Keratinocyte (primary cell): ENCODE data around the gene TBC1D4. TPM values are rescaled to one million over a fixed set of nuclear protein-coding genes. Genes with fewer than 3 reads are reported as not detected.

Experiments used
- DNase-seq: peaks from one replicate; pipeline ENCODE4 v3.0.0-alpha.2; 2011; ENCODE audit warnings: low read depth, missing footprints, low spot score
- FAIRE-seq: peaks from 2 replicates; lab custom pipeline; 2011; peaks lifted over from hg19 to GRCh38; lab: Jason Lieb, UNC
- H2AFZ ChIP-seq: 2 replicates; pipeline ENCODE4 v1.6.0; 2012; ENCODE audit warnings: low read length, control low read depth, inconsistent platforms; ENCODE audit not compliant: control insufficient read depth
- H3K27ac ChIP-seq: 2 replicates; pipeline ENCODE4 v1.5.1; 2011; ENCODE audit warnings: low read length; ENCODE audit not compliant: control insufficient read depth, insufficient read depth
- H3K27me3 ChIP-seq: 3 replicates; pipeline ENCODE4 v1.6.0; 2011; ENCODE audit warnings: low read length; ENCODE audit not compliant: control insufficient read depth, insufficient read depth; ENCODE audit errors: extremely low read depth
- H3K36me3 ChIP-seq, 2 experiments: 2 replicates in 1 of 2; 3 replicates in 1 of 2; pipeline ENCODE4 v1.5.1; 2011; ENCODE audit warnings: low read length in 2 of 2, mild to moderate bottlenecking in 1 of 2; ENCODE audit not compliant: control insufficient read depth in 2 of 2, insufficient read depth in 2 of 2; ENCODE audit errors: extremely low read depth in 1 of 2
- H3K4me1 ChIP-seq: 3 replicates; pipeline ENCODE4 v1.5.1; 2011; ENCODE audit warnings: low read length; ENCODE audit not compliant: control insufficient read depth, insufficient read depth; ENCODE audit errors: extremely low read depth
- H3K4me2 ChIP-seq: 3 replicates; pipeline ENCODE4 v1.6.0; 2011; ENCODE audit warnings: low read depth, low read length; ENCODE audit not compliant: control insufficient read depth, insufficient read depth; ENCODE audit errors: extremely low read depth
- H3K4me3 ChIP-seq, 3 experiments: fragments of 200-600 bp in 1 of 3; sonication (generic) in 1 of 3; 2 replicates in 2 of 3; 3 replicates in 1 of 3; pipeline ENCODE4 v1.5.1; 2011 to 2016; ENCODE audit warnings: low read length in 3 of 3, mild to moderate bottlenecking in 3 of 3, control low read depth in 2 of 3, inconsistent platforms in 1 of 3, low read depth in 1 of 3, mixed read lengths in 1 of 3, mixed run types in 1 of 3, moderate library complexity in 1 of 3; ENCODE audit not compliant: control insufficient read depth in 2 of 3, insufficient read depth in 2 of 3; ENCODE audit errors: extremely low read depth in 1 of 3
- H3K79me2 ChIP-seq: 2 replicates; pipeline ENCODE4 v1.6.0; 2012; ENCODE audit warnings: low read length; ENCODE audit not compliant: control insufficient read depth, insufficient read depth
- H3K9ac ChIP-seq: 3 replicates; pipeline ENCODE4 v1.6.0; 2011; ENCODE audit warnings: low read length; ENCODE audit not compliant: control insufficient read depth, insufficient read depth; ENCODE audit errors: extremely low read depth
- H3K9me1 ChIP-seq: 3 replicates; pipeline ENCODE4 v1.6.0; 2011; ENCODE audit warnings: low read length; ENCODE audit not compliant: control insufficient read depth, insufficient read depth; ENCODE audit errors: extremely low read depth
- H3K9me3 ChIP-seq: 2 replicates; pipeline ENCODE4 v1.5.1; 2012; ENCODE audit warnings: low read depth, low read length; ENCODE audit not compliant: control insufficient read depth
- H4K20me1 ChIP-seq: 3 replicates; pipeline ENCODE4 v1.6.0; 2011; ENCODE audit warnings: low read length; ENCODE audit not compliant: control insufficient read depth, insufficient read depth; ENCODE audit errors: extremely low read depth
- EZH2 ChIP-seq: IDR thresholded peaks from one replicate; pipeline ENCODE4 v1.6.1; 2012; ENCODE audit warnings: inconsistent platforms, mild to moderate bottlenecking, low read length, moderate library complexity
- dilution Hi-C: fragments of 300-500 bp; cut with MboI; formaldehyde crosslinking; loops from one replicate; pipeline ENCODE4 v1.7.0; 2020; ENCODE audit warnings: low sequenced_read_pairs; ENCODE audit not compliant: extremely low pct_ligation_motif_present
- polyA plus RNA-seq, 5 experiments: library from polyadenylated mRNA; depleted of rRNA in 3 of 5; stranded (reverse) in 3 of 5; stranded (forward) in 1 of 5; unstranded in 1 of 5; fragments of >200 nt; gene quantifications; 1 replicate in 1 of 5; 2 replicates in 3 of 5; 3 replicates in 1 of 5; pipeline versions ENCODE4 v1.2.1 to v1.2.3, GENCODE V29; 2011 to 2012; ENCODE audit warnings: missing spikeins in 2 of 5, low read depth in 1 of 5, low replicate concordance in 1 of 5
- TF ChIP-seq, protein P1 (sequence below), 3 experiments: IDR thresholded peaks in 1 of 3; conservative IDR thresholded peaks in 1 of 3; optimal IDR thresholded peaks in 1 of 3; 2 replicates in 2 of 3; 3 replicates in 1 of 3; pipeline versions ENCODE3 to v1.5.1; 2011; ENCODE audit warnings: low read length in 3 of 3, mild to moderate bottlenecking in 3 of 3, moderate library complexity in 2 of 3, control low read depth in 1 of 3, inconsistent platforms in 1 of 3; ENCODE audit not compliant: insufficient read depth in 2 of 3; ENCODE audit errors: extremely low read depth in 1 of 3

The TBC1D4 gene
- polyA plus RNA-seq, 1 donor (not counting 4 experiments of a cell fraction or from before 2014, with no cell fraction given): 14.2 TPM

DNA sequence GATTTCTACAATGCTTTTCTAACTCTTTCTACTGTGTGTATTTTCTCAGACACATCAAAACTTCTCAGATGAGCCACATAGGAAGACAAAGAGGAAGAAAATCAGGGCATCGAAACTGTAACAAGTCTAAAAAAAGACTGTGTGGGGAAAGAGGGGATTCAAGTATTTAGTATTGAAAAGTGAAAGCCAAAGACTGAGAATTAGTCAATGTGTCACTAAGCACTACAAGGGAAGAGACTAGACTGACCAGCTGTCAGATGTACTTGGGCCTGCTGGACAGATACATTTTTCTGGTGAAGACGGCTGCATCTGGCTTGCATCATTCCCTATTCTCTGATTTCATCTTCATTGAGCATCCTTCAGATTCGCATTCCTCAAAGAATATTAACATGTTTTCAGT lies 30.3 kb upstream of the TBC1D4 start:
- Histone ChIP-seq H3K27ac (no peak overlapping the region), H3K9me3 (no peaks in the 10 kb centered on the region), H3K4me3 (no peak overlapping the region), H3K36me3 (no peaks in the 10 kb centered on the region), H3K27me3 (no peaks in the 10 kb centered on the region), H3K4me2 (no peak overlapping the region), H2AFZ (no peak overlapping the region), H3K4me1 (no peaks in the 10 kb centered on the region), H4K20me1 (no peaks in the 10 kb centered on the region), H3K79me2 (no peaks in the 10 kb centered on the region), H3K9me1 (no peaks in the 10 kb centered on the region), H3K9ac (no peak overlapping the region)
- FAIRE-seq (no peak), DNase-seq (no peak)
- dilution Hi-C loops: no loop called here
- TF ChIP-seq, protein P1, sequence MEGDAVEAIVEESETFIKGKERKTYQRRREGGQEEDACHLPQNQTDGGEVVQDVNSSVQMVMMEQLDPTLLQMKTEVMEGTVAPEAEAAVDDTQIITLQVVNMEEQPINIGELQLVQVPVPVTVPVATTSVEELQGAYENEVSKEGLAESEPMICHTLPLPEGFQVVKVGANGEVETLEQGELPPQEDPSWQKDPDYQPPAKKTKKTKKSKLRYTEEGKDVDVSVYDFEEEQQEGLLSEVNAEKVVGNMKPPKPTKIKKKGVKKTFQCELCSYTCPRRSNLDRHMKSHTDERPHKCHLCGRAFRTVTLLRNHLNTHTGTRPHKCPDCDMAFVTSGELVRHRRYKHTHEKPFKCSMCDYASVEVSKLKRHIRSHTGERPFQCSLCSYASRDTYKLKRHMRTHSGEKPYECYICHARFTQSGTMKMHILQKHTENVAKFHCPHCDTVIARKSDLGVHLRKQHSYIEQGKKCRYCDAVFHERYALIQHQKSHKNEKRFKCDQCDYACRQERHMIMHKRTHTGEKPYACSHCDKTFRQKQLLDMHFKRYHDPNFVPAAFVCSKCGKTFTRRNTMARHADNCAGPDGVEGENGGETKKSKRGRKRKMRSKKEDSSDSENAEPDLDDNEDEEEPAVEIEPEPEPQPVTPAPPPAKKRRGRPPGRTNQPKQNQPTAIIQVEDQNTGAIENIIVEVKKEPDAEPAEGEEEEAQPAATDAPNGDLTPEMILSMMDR (optimal IDR thresholded peaks at IDR 0.05 in 1 of 3, IDR thresholded peaks at IDR 0.05 in 1 of 3, conservative IDR thresholded peaks at IDR 0.05 in 1 of 3; ENCODE audit: extremely low read depth in 1 of 3, insufficient read depth in 2 of 3, low read length in 3 of 3): no peak
- TF ChIP-seq EZH2: no peak

DNA sequence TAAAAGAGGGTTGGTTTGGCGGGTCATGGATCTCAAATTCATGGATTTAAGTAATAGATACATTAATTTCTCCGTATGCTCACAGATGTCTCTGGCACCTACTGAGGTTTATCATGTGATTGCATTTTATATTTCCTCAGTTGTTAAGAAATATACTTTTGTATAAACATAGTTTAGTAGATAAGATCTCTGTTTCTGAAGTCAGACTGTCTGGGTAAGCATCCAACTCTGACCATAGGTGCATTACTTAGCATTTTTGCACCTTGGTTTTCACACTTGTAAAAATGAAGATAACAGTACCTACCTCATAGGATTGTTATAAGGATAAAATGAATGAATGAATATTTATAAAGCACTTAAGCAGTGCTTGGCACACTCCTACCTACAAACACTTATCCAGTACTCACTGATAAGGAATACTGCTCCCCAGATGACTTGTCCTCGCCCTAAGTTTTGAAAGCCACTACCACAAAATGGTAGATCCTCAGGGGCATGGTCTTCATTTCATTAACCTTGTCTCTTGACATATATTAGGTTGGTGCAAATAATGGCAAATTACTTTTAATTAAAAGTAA lies 29.2 kb upstream of the TBC1D4 start:
- H3K27ac ChIP-seq: no peak overlapping the region
- TF ChIP-seq, protein P1 (optimal IDR thresholded peaks at IDR 0.05 in 1 of 3, IDR thresholded peaks at IDR 0.05 in 1 of 3, conservative IDR thresholded peaks at IDR 0.05 in 1 of 3; ENCODE audit: extremely low read depth in 1 of 3, insufficient read depth in 2 of 3, low read length in 3 of 3): no peak
- no peak for TF ChIP-seq EZH2
- no peaks in the 10 kb centered on the region for H3K4me1 ChIP-seq
- no peaks in the 10 kb centered on the region for H3K79me2 ChIP-seq
- H3K36me3 ChIP-seq: no peaks in the 10 kb centered on the region
- H3K4me3 ChIP-seq: no peak overlapping the region
- no peak overlapping the region for H3K9ac ChIP-seq
- no peaks in the 10 kb centered on the region for H3K27me3 ChIP-seq
- no peaks in the 10 kb centered on the region for H4K20me1 ChIP-seq
- no peaks in the 10 kb centered on the region for H3K9me1 ChIP-seq
- H3K4me2 ChIP-seq: no peak overlapping the region
- no peaks in the 10 kb centered on the region for H3K9me3 ChIP-seq
- FAIRE-seq (no peak), DNase-seq (no peak)
- H2AFZ ChIP-seq: no peak overlapping the region
- dilution Hi-C loops: no loop called here
